ENCODE measurements around the gene CXCL13. TPM values are rescaled to one million over a fixed set of nuclear protein-coding genes. Genes with fewer than 3 reads are reported as not detected.
"Not testable (repeated sequence)": the region's sequence is repeated elsewhere in the genome, so short reads cannot be mapped to it uniquely, and the experiment has no call there.

CXCL13 gene
- total RNA-seq, 1 donor from 2014 or later: not detected

GRCh38 chr4:77652237-77652897 is 46.7 kb downstream of the CXCL13 start:
- Mint-ChIP-seq H3K27ac (ENCODE audit: unreplicated experiment) (no peak overlapping the region), H3K36me3 (ENCODE audit: low read depth, unreplicated experiment) (no peaks in the 10 kb centered on the region), H3K27me3 (ENCODE audit: unreplicated experiment) (peaks cover 1% of the 10 kb centered on the region), H3K4me3 (ENCODE audit: unreplicated experiment) (no peak overlapping the region), H3K4me1 (ENCODE audit: unreplicated experiment) (no peaks in the 10 kb centered on the region), H3K9me3 (ENCODE audit: unreplicated experiment) (peaks cover under 1% of the 10 kb centered on the region)
- no peak for TF ChIP-seq CTCF (IDR thresholded peaks at IDR 0.05; ENCODE audit: unreplicated experiment)
- no peak for DNase-seq (ENCODE audit: low spot score)

GRCh38 chr4:77653162-77653758 is 47.6 kb downstream of the CXCL13 start:
- H3K4me1 Mint-ChIP-seq (ENCODE audit: unreplicated experiment): no peaks in the 10 kb centered on the region
- no peak for TF ChIP-seq CTCF (IDR thresholded peaks at IDR 0.05; ENCODE audit: unreplicated experiment)

GRCh38 chr4:77660318-77660717 is 54.7 kb downstream of the CXCL13 start:
- H3K27me3 Mint-ChIP-seq (ENCODE audit: unreplicated experiment); DNase-seq (ENCODE audit: low spot score); H3K27ac Mint-ChIP-seq (ENCODE audit: unreplicated experiment); H3K4me3 Mint-ChIP-seq (ENCODE audit: unreplicated experiment); H3K4me1 Mint-ChIP-seq (ENCODE audit: unreplicated experiment); H3K9me3 Mint-ChIP-seq (ENCODE audit: unreplicated experiment); H3K36me3 Mint-ChIP-seq (ENCODE audit: low read depth, unreplicated experiment): not testable (repeated sequence)

More at GRCh38 chr4:77653162-77653758, 47.6 kb downstream of the CXCL13 start:
- Mint-ChIP-seq H3K27ac (ENCODE audit: unreplicated experiment) (no peak overlapping the region), H3K4me3 (ENCODE audit: unreplicated experiment) (no peak overlapping the region), H3K27me3 (ENCODE audit: unreplicated experiment) (peaks cover 1% of the 10 kb centered on the region), H3K36me3 (ENCODE audit: low read depth, unreplicated experiment) (no peaks in the 10 kb centered on the region), H3K9me3 (ENCODE audit: unreplicated experiment) (no peaks in the 10 kb centered on the region)
- DNase-seq (ENCODE audit: low spot score): no peak

Other genes with a start within 250 kb of the CXCL13 start
- 35.3 TPM for gene CNOT6L, start 213.5 kb downstream of the CXCL13 start, total RNA-seq (ENCODE audit: unreplicated experiment)

Measured in endothelial cell (in vitro differentiated cells).